ENCODE results near the gene ARID3A.
A peak's percentile ranks its signal among the peaks of the same experiment; 100 is the strongest.
"Not testable (repeated sequence)": the region's sequence is repeated elsewhere in the genome, so short reads cannot be mapped to it uniquely, and the experiment has no call there.

Gene ARID3A

GRCh38 chr19:891421-892200 is 34.2 kb upstream of the ARID3A start:
- DNase-seq (ENCODE audit: low read depth), result not testable (repeated sequence)

- no peak for DNase-seq (ENCODE audit: low read depth)
Measured at GRCh38 chr19:892243-892893, 33.5 kb upstream of the ARID3A start.

- DNase-seq (ENCODE audit: low read depth), result peak; percentile 86
Measured at GRCh38 chr19:892894-893689, 32.7 kb upstream of the ARID3A start, which contains the start of the genes MED16 and RNU6-9. MED16 (minus strand) TSS chr19:893187; CDS start chr19:891131, 2,056 bp downstream. RNU6-9 (plus strand) TSS chr19:893484.

GRCh38 chr19:896434-896833 is 29.4 kb upstream of the ARID3A start:
- DNase-seq (ENCODE audit: low read depth), result no peak

- DNase-seq (ENCODE audit: low read depth), result no peak
Measured at GRCh38 chr19:896999-897398, 28.8 kb upstream of the ARID3A start.

GRCh38 chr19:897442-898039 is 28.3 kb upstream of the ARID3A start:
- DNase-seq (ENCODE audit: low read depth), result no peak

- peak; percentile 28 for DNase-seq (ENCODE audit: low read depth)
Measured at GRCh38 chr19:898663-899062, 27.2 kb upstream of the ARID3A start.

- DNase-seq (ENCODE audit: low read depth), result no peak
Measured at GRCh38 chr19:899336-900042, 26.3 kb upstream of the ARID3A start.

- DNase-seq (ENCODE audit: low read depth), result no peak
Measured at GRCh38 chr19:900043-900301, 25.9 kb upstream of the ARID3A start.

- DNase-seq (ENCODE audit: low read depth), result no peak
Measured at GRCh38 chr19:900302-901111, 25.3 kb upstream of the ARID3A start.

GRCh38 chr19:901216-902092 is 24.4 kb upstream of the ARID3A start:
- no peak for DNase-seq (ENCODE audit: low read depth)

GRCh38 chr19:902093-902370 is 23.8 kb upstream of the ARID3A start:
- no peak for DNase-seq (ENCODE audit: low read depth)

GRCh38 chr19:902446-903226 is 23.2 kb upstream of the ARID3A start:
- DNase-seq (ENCODE audit: low read depth), result no peak

GRCh38 chr19:903266-903797 is 22.5 kb upstream of the ARID3A start:
- peak; percentile 38 for DNase-seq (ENCODE audit: low read depth)

GRCh38 chr19:904545-904944 is 21.3 kb upstream of the ARID3A start:
- no peak for DNase-seq (ENCODE audit: low read depth)

- DNase-seq (ENCODE audit: low read depth), result no peak
Measured at GRCh38 chr19:906480-906879, 19.4 kb upstream of the ARID3A start.

GRCh38 chr19:907183-907853 is 18.5 kb upstream of the ARID3A start:
- no peak for DNase-seq (ENCODE audit: low read depth)

GRCh38 chr19:911197-912033 is 14.4 kb upstream of the ARID3A start:
- DNase-seq (ENCODE audit: low read depth), result no peak
